ENCODE measurements around the gene SAMD11. TPM values are rescaled to one million over a fixed set of nuclear protein-coding genes. Genes with fewer than 3 reads are reported as not detected.

SAMD11 gene
- polyA plus RNA-seq, 4 donors = 44.0 to 107 (median 86.6) TPM

DNA sequence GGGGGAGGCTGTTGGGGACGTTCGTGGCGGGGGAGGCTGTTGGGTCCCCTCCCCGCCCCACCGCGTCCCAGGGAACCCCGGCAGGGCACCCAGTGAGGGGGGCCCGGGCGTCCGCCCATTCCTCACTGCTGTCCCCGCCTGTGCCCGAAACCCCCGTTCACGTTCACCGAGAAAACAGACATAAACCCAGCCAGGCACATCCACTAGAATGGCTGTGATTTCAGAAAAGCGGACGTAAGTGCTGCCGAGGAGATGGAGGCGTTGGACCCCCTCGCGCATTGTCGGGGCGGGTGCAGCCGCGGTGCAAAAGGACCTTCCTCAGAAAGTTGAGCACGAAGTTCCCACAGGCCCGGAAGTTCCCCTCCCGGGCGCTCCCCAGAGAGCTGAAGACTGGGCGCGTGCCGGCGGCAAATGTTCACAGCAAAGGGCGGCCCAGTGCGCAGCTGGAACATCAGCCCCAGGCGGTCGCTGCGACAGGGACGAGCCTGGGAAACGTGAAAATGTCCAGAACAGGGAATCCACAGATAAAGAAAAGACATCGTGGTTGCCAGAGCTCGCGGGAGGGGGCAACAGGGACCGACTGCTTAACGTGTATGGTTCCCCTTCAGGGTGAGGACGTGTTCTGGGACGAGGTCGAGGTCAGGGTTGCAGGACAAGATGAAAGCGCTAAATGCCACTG is 18.5 kb upstream of the SAMD11 start:
- DNase-seq (ENCODE audit: low read depth in 4 of 4, low spot score in 2 of 4) = no peak

- DNase-seq (ENCODE audit: low read depth in 4 of 4, low spot score in 2 of 4) = no peak
Measured at GRCh38 chr1:905811-906599, 17.7 kb upstream of the SAMD11 start.

- no peak for DNase-seq (ENCODE audit: low read depth in 4 of 4, low spot score in 2 of 4)
Measured at GRCh38 chr1:906600-907420, 16.9 kb upstream of the SAMD11 start.

DNA sequence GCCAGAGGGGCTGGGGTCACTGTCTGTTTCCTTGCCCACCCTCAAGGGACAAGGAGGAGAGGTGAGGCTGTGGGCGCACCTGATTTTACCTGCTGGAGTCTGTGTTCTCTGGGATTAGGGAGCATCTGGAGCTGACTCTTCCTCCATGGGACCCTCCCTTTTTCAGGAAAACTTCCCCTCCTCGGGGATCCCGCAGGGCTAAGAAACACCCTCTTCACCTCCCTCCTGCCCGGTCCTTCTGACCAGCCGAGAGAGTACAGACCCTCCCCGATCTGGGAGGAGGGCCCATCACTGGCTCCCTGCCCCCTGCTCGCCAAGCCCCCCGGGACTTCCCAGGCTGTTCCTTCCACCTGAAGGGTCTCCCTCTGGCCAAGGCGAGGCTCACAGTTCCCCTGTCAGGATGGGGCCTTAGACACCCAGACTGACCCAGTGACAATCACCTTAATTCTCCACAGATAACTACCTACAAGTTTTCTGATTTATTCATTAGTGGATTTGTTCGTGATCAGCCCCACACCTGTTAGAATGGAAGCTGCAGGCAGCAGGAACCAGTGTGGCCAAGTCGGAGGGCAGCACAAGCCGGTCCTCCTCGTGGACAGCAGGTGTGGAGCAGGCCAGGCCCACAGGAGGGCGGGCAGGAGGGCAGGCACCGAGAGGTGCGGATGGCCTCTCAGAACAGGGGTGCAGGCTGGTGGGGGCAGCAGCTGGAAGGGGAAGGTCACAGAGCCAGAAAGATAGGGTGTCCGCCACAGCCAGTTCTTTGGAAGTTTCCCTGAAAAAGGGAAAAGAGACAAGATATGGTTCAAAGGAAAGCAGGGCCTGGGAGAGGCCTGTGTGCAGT is 15.9 kb upstream of the SAMD11 start:
- no peak for DNase-seq (ENCODE audit: low read depth in 4 of 4, low spot score in 2 of 4)

DNA sequence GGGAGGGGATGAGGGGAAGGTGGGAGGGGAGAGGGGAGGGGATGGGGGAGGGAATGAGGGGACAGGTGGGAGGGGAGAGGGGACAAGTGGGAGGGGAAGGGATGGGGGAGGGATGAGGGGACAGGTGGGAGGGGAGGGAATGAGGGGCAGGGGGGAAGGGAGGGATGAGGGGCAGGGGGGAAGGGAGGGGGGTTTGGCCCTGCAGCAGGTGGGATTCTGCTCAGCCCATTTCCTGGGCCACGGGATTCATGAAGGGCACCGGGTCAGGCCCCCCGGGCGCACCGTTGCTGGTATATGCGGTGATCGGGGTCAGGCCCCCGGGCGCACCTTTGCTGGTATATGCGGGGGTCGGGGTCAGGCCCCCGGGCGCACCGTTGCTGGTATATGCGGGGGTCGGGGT is 15.1 kb upstream of the SAMD11 start:
- no peak for DNase-seq (ENCODE audit: low read depth in 4 of 4, low spot score in 2 of 4)

DNA sequence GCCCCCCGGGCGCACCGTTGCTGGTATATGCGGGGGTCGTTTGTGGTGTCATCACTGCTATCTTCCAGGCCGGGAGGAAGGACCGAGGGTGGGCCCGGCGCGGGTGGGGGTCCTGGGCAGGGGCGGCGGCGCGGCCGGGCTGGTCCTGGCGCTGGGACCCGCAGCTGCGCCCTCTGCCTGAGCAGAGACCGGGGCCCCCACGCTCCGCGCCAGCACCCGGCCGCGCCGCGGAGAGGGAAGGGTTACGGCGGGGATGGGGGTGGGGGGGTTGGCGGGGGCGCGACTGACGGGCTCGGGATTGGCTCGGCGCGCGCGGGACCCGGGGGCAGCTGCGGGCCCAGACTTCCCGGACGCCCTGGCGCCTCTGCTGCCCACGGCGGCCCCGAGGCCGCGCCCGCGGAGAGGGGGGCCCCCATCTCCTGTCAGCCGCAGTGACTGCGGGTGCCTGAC is 13.8 kb upstream of the SAMD11 start:
- DNase-seq (ENCODE audit: low read depth in 4 of 4, low spot score in 2 of 4) = no peak

DNA sequence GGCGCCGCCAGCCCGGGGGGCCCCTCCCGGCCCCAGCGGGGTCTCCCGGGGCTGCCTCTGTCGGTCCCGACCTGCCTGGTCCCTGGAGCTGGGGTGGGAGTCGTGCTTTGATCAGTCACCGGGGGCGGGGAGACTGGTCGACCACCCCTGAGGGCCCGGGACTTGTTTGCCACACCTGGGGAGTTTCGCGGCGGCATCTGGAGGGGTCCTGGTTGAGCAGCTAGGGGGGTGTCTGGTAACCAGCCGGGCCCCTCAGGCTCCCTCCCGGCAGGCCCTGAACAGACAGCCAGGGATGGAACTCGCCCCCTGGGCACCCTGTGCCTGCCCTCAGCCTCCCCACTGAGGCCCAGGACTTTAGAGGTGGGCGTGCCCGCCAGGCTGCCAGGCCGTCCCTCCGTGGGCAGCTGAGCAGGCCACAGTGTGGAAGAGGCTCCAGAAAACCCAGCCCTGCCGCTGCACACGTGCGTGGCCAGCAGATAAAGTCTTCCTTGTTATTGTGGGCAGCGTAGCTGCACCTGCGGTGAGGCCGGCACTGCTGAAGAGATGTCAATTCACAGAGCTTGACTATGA is 13.3 kb upstream of the SAMD11 start:
- no peak for DNase-seq (ENCODE audit: low read depth in 4 of 4, low spot score in 2 of 4)

DNA sequence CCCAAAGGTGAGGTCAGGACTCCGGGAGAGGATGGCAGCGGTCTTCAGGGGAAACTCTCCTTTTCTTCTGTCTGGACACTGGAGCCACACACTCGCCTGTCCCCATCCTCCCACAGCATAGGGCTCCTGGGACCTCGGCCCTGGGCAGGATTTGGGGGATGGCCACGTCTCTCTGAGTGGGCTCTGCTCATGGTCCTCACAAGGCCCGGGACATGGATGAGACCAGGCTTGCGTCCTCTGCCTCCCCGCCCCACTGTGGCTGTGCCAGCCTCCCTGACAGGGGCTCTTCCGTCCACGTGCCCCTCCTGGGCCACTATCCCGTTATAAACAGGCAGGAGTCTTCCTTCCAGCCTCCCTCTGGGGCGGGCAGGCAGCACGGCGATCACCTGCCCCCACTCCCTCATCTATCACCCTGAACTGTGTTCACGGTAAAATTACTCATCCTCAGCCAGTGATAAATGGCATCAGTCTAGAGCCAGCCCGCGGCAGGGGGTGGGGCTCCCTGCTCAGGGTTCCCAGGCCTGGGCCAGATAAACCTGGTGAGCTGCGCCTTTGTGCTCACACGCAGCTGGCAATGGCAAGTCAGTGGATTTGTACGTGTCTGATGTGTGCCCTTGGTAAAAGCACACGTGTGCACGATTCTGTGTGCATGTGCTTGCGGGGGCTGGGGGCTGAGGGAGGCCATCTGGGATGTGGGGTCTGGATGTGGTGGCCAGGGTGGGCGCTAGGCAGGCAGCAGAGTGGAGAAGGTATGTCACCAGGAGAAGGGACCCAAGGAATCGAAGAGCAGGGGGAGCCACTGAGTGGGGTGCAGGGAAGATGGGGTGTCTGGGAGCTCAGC is 12.6 kb upstream of the SAMD11 start:
- DNase-seq (ENCODE audit: low read depth in 4 of 4, low spot score in 2 of 4) = no peak

GRCh38 chr1:911875-912739 is 11.6 kb upstream of the SAMD11 start:
- DNase-seq (ENCODE audit: low read depth in 4 of 4, low spot score in 2 of 4) = no peak

DNA sequence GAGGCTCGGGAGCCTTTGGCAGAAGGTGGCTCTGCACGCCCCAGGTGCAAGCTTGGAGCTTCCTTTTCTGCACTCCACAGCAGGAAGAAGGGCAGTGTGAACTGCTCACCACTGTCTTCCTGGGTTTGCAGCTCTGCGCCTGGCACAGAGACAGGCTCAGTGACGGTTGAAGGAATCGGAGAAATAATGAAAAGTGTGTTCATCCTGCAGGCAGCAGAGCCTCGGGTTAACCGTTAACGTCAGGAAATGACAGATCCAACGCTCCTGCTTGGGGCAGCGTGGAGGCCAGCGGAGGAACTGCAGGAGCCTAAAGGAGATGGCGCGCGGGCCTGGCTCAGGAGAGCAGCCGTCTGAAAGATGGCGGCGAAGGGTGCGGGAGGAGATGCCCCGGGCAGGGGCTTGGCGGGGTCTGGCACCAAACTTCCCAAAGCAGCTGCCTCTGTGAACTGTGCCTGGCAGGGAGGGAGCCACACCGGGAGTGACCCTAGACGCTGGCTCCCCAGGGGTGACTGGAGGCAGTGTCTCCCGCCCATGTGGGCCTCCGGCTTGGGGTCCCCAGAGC is 10.9 kb upstream of the SAMD11 start:
- DNase-seq (ENCODE audit: low read depth in 4 of 4, low spot score in 2 of 4) = no peak

DNA sequence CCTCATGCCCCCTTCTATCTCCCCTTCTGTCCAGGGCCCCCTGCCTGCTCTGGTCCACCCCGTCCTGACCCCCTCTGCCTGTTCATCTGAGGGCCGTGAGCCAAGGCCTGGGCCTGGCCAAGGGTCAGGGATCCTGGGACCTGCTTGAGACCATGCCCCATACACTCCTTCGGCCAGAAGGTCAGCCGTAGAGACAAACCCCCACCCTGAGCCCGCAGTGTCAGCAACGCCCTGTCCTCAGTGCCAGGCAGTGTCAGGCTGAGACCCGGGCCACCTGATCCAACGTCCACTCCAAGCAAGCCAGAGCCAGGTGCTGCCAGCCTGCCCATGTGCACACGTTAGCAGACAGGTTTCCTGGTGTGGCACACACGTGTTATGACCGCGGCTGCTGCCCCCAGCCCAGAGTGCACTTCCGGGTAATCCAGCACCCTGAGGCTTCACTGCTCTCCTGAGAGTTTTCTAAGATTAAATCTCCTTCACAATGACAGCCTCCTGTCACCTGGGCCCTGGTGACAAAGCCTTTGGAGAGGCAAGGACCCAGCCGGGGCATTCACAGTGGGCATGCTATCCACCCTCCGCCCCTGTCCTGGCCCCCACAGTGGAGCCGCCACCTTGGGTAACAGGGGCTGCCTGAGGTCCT is 10.1 kb upstream of the SAMD11 start:
- no peak for DNase-seq (ENCODE audit: low read depth in 4 of 4, low spot score in 2 of 4)

DNA sequence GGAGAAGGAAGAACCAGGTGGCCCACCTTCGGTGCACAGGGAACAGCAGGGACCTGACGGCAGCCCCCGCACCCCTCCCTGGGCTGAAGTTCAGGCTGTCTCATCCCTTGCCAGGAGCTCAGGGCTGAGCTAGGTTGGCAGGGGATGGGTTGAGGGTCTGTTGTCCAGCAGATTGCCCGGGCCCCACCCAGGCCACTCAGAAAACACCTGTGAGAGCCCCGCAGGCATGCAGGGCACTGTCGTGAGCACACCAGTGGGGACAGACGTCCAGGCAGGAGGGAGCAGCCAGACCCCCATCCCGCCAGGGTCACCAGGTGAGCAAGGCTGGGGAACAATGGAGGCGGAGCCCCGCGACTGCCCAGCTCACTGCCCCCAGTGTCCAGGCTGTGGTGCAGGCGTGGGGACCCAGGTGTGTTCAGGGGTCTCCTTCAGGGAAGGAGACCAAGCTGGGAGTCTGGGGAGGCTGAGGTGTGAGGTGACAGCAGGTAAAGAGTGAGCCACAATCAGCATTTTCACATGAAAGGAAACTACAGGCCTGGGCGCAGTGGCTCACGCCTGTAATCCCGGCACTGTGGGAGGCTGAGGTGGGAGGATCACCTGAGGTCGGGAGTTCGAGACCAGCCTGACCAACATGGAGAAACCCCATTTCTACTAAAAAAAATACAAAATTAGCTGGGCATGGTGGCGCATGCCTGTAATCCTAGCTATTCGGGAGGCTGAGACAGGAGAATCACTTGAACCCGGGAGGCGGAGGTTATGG is 9.4 kb upstream of the SAMD11 start:
- no peak for DNase-seq (ENCODE audit: low read depth in 4 of 4, low spot score in 2 of 4)

- DNase-seq (ENCODE audit: low read depth in 4 of 4, low spot score in 2 of 4) = no peak
Measured at GRCh38 chr1:914891-915280, 8.8 kb upstream of the SAMD11 start.

- no peak for DNase-seq (ENCODE audit: low read depth in 4 of 4, low spot score in 2 of 4)
Measured at GRCh38 chr1:915295-916172, 8.2 kb upstream of the SAMD11 start.

DNA sequence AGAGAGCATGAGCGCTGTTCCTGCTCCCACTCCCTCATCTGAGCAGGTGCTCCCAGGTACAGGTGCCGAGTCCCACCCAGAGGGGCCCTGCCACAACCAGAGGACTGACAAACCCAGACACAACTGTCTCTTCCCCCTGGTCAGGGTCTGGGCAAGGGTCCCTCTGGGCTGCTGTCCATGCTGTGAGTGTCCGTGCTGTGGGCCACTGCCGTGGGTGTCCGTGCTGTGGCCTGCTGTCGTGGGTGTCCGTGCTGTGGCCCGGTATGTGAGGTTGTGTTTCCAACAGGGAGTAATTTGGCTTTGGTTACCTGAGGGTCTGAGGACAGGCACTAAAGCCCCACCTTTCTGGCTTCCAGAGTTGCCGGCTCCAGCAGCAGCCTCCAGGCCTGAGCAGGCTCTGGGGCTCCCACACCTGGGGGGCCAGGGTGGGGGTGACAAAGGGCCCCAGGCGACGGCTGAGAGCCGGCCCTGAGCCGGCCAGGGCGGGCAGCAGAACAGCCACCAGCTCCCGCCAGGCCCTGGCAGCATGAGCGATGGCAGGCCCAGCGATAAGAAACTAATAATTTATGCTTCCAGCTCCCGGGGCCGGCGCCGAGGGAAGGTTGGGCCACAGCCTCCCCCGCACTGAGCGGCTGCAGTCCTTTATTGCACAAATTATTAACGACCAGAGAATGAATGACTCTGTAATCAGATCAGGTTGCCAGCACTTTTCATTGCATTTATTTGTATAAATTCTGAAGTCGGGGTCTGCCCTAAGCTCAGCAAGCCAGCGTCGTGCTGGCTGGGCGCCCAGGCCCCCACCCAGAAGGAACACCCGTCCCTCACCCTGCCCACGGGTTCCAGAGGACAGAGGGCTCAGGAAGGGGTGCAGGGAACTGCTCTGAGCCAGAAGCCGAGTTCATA is 7.3 kb upstream of the SAMD11 start:
- DNase-seq (ENCODE audit: low read depth in 4 of 4, low spot score in 2 of 4) = no peak

Data from left renal cortex interstitium (tissue), 4 donors.